Ecto neural progenitor cell (in vitro differentiated cells): ENCODE measurements around the gene SLC49A4.
"Not testable (repeated sequence)": the region's sequence is repeated elsewhere in the genome, so short reads cannot be mapped to it uniquely, and the experiment has no call there.

Experiments used
- DNase-seq: peaks from one replicate; pipeline ENCODE4 v3.0.0-alpha.2; 2018; ENCODE audit warnings: low spot score

Gene SLC49A4

GRCh38 chr3:122794779-122795673 lies at the start of gene SLC49A4:
TSS of gene SLC49A4 (plus strand) at chr3:122795069. CDS start at chr3:122795193, 124 bp downstream.
- DNase-seq: peak; percentile 92

DNA sequence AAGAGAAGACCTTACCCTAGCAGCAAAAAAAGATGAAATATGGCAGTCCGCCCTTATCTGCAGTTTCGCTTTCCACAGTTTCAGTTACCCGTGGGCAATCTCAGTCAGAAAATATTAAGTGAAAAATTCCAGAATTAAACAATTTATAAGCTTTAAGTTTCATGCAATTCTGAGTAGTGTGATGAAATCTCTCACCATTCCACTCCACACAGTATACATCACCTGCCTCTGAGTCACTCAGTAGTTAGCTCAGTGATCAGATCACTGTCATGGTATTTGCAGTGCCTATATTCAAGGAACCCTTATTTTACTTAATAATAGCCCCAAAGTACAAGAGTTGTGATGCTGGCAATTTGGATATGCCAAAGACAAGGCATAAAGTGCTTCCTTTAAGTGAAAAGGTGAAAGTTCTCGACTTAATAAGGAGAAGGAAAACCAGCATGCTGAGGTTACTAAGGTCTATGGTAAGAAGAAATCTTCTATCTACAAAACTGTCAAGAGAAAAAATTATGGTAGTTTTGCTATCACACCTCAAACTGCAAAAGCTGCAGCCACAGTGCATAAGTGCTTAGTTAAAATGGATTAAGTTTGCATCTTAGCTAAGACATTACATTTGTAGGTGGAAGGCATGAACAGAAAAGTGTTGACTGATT lies 49.4 kb upstream of the SLC49A4 start:
- DNase-seq: no peak

GRCh38 chr3:122747295-122747694 lies 47.6 kb upstream of the SLC49A4 start:
- DNase-seq: not testable (repeated sequence)

- DNase-seq: no peak
These were observed 46.5 kb upstream of the SLC49A4 start for GRCh38 chr3:122748347-122748746.

DNA sequence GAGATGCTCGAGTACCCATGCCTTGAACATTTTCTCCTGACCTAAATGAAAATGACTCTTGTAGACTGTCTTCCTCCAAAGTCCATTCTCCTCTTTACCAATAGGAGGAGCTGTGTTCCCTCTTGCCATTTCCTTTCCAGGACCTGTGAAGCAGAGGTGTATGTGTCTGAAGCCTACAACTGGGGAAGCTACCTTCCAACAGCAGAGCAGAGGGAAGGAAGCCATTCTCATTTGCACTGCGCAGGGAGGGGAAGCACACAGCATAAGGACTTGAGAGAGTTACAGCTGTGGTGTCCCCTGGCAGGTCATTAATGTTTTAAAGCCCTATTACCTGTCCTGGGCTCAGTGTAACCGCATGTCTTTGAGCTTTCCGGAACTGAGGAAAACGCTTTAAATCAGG lies 39.9 kb upstream of the SLC49A4 start:
- no peak for DNase-seq

GRCh38 chr3:122755491-122755890 lies 39.4 kb upstream of the SLC49A4 start:
- no peak for DNase-seq

DNA sequence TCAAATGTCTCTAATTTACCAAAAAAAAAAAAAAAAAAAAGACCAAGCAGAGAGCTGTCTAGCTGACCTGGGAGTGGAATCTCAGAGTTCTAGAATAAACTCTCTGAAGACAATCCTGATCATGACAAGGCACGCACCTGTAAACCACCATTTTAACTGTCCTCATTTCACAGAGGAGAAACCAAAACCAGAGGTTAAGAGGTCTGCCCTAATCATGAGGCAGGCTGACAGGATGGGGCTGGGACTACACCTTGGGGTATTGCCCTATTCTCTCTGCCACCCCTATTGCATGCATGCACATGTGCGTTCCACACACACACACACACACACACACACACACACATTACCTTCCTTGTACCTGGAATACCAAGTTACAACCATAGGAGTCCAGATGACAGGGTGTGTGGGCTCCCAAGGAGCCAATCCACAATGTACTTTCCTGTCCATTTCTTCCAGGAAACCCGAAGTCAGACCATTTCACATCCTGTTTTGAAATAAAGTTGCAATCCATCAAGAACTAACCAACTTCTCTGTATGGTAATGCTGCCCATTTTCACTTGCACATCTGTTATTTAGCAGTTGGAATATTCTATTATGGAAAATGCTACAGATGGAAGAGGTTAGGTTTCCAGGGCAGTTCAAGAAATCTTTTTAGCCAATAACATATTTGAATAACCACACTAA lies 35.9 kb upstream of the SLC49A4 start:
- no peak for DNase-seq

GRCh38 chr3:122760453-122761271 lies 34.2 kb upstream of the SLC49A4 start:
- DNase-seq: no peak

GRCh38 chr3:122766430-122766829 lies 28.4 kb upstream of the SLC49A4 start:
- DNase-seq: no peak

DNA sequence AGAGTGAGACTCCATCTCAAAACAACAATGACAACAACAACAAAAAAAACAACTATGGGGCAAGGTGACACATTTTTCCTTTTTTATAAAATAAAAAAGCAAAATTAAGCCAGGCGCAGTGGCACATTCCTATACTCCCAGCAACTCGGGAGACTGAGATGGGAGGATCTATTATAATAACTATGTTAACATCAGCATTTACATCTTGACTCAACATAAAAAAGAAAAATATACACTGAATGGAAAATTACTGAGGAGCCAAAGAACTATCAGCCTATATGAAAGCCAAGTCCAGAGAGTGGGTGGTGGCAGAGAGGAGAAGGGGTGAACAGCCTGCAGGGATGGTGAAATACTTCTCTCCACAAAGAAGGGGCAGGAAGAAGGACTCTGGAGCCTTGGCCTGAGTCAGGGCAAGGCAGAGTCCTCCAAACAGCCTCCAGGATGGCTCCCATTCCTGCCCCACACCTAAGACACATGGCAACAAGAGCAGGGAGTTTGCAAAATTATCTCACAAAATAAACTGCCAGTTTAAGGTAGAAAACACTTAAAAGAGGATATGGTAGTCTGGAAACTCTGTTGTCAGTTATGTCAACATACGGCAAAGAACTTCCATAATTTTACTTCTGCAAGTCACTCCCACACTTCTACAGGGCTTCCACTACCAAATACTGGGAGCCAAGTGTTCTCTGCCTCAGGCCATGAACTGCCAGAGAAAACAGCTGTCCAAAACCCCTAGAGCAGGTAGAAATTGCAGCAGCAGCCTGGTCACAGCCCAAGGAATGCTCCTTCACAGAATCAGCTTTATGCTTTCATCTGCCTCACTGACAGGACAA lies 27.1 kb upstream of the SLC49A4 start:
- DNase-seq: no peak

DNA sequence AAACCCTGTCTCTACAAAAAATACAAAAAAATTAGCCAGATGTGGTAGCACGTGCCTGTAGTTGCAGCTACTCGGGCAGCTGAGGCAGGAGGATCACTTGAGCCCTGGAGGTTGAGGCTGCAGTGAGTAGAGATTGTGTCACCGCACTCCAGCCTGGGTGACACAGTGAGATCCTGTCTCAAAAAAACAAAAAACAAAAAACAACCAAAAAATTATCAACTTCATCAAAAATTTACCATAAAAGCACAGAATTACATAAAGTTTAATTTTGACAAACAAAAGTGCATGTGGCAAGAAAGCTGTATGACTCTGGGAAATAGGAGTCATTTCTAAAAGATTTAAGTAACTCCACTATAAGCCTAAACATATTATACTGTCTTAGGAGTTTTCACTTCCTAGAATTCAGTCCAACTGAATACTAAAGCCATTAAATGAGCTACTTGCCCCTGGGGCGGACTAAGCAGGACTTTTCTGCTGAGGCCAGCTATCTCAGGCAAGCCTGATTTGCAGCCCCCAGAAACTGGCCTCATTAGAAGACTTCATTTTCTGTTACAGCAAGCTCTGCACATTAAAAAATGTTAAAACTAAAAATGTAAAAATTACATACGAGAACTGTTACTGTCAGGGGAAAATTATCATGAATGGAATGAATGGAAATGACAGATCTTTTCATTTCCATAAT lies 24.2 kb upstream of the SLC49A4 start:
- no peak for DNase-seq

DNA sequence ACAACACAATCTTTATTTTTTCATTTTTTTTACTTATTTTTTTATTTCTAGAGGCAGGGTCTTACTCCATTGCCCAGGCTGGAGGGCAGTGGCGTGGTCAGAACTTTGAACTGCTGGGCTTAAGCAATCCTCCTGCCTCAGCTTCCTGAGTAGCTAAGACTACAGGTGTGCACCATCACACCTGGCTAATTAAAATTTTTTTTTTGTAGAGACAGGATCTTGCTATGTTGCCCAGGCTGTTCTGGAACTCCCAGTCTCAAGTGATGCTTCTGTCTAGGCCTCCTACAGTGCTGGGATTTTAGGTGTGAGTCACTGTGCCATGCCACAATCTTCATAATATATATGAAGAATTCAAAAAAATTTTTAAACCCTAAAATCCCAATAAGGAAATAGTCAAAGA lies 22.0 kb upstream of the SLC49A4 start:
- DNase-seq: no peak

DNA sequence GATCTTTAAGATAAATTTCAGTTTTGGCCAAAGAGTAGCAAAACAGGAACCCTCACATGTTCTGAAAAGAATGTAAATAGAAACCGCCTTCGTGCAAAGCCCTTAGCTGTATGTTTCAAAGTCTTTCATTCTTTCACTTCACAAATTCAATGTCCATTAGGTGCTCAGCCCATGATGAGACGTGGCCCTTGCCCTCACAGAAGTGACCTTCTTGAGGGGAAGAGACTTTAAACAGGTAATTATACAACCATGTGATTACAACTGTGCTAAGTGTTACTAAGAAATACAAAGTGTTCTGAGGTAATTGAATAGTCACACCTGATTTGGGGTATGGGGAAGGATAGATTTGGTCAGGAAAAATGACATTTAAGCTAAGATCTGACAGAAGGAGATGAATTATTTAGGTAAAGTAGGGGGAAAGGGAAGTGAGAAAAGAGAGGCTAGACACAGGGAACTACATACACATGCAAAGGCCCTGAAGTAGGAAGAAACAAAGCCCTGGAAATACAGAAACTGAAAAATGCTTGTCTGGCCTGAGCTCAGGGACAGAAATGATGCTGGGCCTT lies 20.8 kb upstream of the SLC49A4 start:
- no peak for DNase-seq

DNA sequence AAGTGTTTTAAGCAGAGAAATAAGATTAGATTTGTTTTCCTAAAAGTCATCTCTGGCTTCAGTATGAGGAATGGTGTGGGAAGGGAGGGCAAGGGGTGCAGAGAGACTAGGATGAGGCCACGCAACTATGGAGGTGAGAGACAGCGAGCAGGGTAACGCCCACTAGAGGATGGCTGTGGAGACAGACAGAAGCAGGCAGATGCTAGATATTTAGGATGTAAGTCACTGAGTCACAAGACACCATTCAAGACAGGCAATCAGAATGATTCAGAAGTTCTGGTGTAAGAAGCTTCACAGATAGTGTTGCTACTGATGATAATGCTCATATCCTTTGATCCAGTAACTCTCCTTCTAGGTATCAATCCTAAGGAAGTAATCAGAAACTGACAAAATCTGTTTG lies 20.3 kb upstream of the SLC49A4 start:
- DNase-seq: no peak

- no peak for DNase-seq
These were observed 18.0 kb upstream of the SLC49A4 start for GRCh38 chr3:122776675-122777468.

DNA sequence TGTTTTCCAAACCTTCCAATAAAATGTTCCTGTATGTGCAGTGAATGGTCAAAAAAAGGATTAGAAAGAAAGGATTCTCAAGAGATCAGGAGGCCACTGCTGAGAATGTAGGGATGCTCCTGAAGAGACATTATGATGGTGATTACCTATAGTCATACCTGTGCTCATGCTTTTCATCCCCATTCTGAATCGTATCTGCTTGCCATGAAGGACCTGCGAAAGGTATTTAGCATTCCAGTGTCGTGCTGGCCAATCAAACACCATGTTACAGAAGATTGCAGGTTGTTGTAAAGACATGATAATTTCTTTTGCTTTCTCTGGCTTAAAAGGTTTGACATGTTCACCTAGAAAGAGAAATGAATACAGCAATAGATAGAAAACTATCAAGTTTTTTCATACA lies 17.3 kb upstream of the SLC49A4 start:
- DNase-seq: no peak

- DNase-seq: no peak
These were observed 12.1 kb upstream of the SLC49A4 start for GRCh38 chr3:122782804-122783203.

GRCh38 chr3:122784436-122784835 lies 10.4 kb upstream of the SLC49A4 start:
- no peak for DNase-seq

GRCh38 chr3:122785231-122785630 lies 9.6 kb upstream of the SLC49A4 start:
- DNase-seq: no peak
